HG02973 (cell line): ENCODE measurements around the gene JADE2.
"Not testable (repeated sequence)": the region's sequence is repeated elsewhere in the genome, so short reads cannot be mapped to it uniquely, and the experiment has no call there.

ENCODE experiments used
- ATAC-seq: cut with Tn5 transposase; IDR thresholded peaks from one replicate; pipeline ENCODE4 v1.9.1; 2021; ENCODE audit warnings: moderate library complexity; ENCODE audit not compliant: unreplicated experiment

Gene JADE2

DNA sequence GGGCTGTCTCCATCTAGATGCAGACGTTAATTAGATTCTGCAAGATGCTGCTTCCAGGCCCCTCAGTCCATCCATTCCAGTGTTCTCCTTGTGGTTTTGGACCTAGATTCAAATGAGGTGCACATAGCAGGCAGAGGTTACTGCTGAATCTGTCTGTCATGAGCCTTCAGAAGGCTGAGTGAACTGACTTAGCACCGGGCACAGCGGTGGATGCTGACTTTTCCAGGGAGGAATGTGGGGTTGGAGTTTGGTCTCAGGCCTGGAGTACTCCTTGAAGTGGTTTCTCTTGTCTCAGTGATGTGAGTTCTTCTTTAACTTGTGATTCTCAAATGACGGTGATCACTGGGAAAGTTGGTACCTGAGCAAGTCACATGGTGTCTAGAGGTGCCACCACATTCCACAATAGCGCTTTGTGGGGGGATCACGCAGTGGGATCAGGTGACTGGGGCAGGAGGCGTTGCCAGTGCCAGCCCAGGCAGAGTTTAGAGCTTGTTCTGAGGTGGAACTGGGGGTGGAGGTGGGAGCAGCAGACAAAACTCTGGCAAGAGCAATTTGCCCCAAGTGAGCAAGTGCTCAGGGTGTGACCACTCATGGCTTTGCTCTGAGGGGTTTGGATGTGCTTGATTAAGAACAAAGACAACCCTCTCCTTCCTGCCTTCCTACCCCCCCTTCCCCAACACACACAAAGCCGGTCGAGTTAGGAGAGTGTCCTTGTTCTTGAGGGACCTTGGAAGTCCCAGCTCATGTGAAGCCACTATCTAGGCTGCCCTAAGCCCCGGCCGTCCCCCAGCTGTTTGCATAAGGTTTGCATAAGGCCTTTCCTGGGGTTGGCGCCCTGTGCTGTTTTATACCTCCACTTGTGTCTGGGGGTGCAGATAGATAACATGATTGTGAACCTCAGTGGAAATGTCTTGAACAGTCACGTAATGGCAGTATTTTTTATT lies 25.1 kb downstream of the JADE2 start:
- no peak for ATAC-seq

GRCh38 chr5:134551901-134552300 lies 26.4 kb downstream of the JADE2 start:
- no peak for ATAC-seq

DNA sequence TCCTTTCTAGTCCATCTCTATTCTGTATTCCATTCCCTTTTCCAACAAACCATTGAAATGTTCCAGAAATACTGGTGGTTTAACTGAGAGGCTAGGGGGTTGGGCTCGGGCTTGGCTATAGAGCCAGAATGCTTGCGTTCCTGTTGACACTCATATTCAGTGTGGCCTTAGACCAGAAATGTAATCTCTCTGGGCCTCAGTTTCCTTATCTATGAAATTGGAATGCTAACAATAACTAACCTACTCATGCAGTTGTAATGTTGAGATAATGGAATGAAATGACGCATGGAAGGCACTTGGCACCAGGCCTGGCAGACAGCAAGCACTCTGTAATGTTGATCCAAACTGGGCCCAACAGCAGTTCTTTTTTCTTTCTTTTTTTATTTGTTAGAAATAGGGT lies 26.8 kb downstream of the JADE2 start:
- ATAC-seq, result no peak

GRCh38 chr5:134552716-134553115 lies 27.2 kb downstream of the JADE2 start:
- not testable (repeated sequence) for ATAC-seq

- ATAC-seq, result no peak
These were observed 28.4 kb downstream of the JADE2 start for GRCh38 chr5:134553821-134554267.

- ATAC-seq, result peak; percentile 55
These were observed 29.1 kb downstream of the JADE2 start for GRCh38 chr5:134554319-134555222.

GRCh38 chr5:134555223-134555889 lies 29.9 kb downstream of the JADE2 start:
- ATAC-seq, result no peak

DNA sequence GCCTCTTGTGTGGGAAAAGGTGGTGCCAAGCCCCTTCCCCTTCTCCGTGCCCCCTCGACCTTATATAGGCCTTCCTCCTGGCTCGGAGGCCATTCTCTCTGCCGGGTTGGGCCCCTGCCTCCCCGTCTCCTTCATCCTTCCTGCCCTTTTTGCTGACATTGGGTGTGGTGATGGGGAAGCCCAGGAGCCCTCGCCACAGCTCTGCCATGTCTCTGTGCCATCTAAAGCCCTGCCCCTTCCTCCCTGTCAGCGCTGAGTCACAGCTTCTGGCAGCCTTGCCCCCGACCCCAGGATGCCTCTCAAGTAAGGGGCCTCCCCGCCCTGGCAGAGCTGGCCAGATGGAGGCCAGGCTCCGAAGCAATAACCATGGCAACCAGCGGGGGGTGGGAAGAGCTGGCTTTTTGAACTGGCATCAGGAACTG lies 30.4 kb downstream of the JADE2 start:
- no peak for ATAC-seq

DNA sequence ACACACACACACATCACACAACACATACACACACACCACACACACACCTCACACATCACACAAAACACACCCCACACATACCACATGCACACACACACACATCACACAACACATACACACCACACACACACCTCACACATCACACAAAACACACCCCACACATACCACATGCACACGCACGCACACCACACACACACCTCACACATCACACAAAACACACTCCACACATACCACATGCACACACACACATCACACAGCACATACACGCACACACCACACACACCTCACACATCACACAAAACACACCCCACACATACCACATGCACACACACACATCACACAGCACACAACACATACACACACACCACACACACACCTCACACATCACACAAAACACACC lies 31.1 kb downstream of the JADE2 start:
- not testable (repeated sequence) for ATAC-seq

DNA sequence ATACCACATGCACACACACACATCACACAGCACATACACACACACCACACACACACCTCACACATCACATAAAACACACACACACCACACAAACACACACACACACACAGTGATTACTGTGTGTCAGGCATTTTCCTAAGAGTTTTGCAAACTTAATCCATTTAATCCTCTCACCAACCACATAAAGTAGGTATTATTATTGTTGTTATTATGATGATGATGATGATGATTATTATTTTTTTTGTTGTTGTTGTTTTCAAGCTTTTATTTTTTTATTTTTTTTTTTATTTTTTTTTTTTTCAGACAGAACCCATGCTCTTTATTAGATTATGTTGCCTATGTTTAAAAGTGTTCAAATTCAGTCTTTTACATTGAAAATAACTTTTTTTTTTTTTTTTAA lies 31.5 kb downstream of the JADE2 start:
- ATAC-seq, result no peak

DNA sequence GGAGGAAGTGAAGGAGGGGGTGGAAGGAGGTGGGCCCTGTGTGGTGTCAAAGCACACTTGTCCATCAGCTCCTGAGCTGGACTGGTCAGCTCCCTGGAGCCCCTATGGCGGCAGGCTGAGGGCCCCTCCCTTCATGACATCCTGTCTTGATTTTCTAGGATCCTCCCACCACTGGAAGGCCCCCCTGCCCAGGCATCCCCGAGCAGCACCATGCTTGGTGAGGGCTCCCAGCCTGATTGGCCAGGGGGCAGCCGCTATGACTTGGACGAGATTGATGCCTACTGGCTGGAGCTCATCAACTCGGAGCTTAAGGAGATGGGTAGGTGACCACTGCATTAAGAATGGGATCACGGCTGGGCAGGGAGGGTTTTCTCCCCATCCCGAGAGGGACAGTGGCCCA lies 34.2 kb downstream of the JADE2 start:
- no peak for ATAC-seq

GRCh38 chr5:134560698-134561097 lies 35.2 kb downstream of the JADE2 start:
- ATAC-seq, result no peak

DNA sequence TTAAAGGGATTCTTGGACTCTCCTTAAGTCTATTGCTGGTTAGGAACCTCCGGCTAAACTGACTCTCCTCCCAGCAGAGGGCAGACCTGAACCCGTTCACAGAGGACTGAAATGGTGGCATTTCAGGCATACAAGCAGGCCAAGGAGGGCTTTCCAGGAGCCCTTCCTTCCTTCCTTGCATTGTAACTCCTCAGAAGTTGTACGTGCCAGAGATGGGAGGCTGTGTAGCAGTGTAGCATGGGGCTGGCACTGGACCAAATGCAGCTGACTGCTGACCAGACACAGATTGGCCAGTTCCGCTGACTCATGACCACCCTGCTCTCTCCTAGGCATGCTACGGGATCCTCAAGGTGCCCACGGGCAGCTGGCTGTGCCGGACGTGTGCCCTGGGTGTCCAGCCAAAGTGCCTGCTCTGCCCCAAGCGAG lies 36.4 kb downstream of the JADE2 start:
- no peak for ATAC-seq

DNA sequence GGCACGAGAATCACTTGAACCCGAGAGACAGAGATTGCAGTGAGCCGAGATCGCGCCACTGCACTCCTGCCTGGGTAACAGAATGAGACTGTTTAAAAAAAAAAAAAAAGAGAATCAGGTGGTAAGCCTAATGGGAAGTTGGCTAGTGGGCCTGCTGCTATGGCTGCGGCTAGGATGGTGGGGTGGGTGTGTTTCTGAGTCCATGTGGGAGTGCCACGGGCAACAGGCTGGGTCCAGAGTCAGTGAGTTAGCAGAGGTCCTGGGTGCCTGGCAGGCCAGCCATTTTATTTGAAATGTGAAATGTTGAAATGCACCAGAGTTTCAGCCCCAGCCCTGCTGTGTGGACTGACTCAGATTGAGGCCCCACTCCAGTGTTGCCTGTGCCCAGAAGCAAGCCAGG lies 37.8 kb downstream of the JADE2 start:
- ATAC-seq, result no peak

- no peak for ATAC-seq
These were observed 38.5 kb downstream of the JADE2 start for GRCh38 chr5:134563962-134564361.

GRCh38 chr5:134564396-134564795 lies 38.9 kb downstream of the JADE2 start:
- no peak for ATAC-seq

DNA sequence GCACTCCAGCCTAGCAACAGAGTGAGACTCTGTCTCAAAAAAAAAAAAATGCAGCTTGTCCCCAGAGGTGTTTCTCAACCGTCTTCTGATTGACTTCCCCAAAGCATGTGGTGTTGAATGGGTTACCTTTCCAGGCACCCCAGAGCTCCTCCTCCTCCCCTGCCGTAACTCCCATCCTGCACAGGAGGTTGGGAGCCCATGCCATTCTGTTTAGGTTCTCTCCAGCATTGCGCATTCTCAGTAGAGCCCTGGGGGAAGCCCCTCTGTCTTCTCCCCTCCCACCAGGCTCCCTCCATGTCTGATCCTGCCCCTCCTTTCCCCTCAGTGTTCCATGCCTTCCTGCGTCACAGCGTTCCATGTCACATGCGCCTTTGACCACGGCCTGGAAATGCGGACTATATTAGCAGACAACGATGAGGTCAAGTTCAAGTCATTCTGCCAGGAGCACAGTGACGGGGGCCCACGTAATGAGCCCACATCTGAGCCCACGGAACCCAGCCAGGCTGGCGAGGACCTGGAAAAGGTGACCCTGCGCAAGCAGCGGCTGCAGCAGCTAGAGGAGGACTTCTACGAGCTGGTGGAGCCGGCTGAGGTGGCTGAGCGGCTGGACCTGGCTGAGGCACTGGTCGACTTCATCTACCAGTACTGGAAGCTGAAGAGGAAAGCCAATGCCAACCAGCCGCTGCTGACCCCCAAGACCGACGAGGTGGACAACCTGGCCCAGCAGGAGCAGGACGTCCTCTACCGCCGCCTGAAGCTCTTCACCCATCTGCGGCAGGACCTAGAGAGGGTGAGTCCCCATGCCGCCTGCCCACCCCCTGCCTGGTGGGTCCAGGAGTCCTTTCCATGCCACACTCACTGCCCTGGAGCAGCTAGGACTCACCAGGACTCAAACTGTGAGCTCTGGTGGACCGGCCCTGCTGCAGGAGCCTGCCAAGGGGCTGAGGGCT lies 40.6 kb downstream of the JADE2 start:
- no peak for ATAC-seq

- ATAC-seq, result no peak
These were observed 41.3 kb downstream of the JADE2 start for GRCh38 chr5:134566741-134567221.

DNA sequence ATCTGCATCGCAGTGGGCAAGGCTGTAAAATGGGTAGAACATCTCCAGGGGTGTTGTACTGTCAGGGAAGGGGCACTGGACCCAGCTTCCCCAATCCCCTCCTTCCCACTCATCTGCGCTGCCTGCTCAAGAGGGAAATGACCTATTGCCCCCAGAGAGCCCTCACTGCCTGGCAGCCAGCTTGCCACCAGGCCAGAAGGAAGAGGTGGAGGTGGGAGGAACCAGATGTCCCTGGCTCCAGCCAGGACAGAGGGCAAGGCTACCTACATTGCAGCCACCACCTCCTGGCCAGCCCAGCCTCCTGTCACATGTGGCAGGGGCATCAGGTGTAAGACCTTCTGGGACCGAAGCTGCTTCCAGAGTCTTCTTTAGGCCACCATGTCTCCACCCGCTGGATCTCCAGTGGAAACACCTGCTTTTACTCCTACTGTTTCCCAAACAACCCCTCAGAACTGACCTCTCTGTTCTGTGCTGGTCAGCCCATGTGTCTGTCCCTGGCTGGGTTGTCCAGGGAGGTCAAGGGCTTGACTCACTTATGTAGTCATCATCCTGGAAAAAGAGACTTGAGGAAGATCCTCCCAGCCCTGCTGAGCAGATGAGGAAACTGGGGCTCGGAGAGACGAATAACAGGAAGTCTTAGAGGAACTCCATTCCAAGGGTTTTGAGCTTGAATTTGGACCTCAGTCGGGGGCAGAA lies 42.3 kb downstream of the JADE2 start:
- no peak for ATAC-seq
